Right lobe of liver (tissue), 4 donors: ENCODE measurements around the gene MAPKAPK5.

Source experiments
- CTCF ChIP-seq, 4 donors: fragments of 200-600 bp in 3 of 4; fragments of 450-650 bp in 1 of 4; IDR thresholded peaks; one replicate each; pipeline versions ENCODE4 v1.5.1 to v1.8.0; 2016 to 2022; ENCODE audit warnings: antibody characterized with exemption in 4 of 4, mild to moderate bottlenecking in 2 of 4
- POLR2A ChIP-seq: fragments of 450-650 bp; IDR thresholded peaks from one replicate; pipeline ENCODE4 v1.6.1; 2017; ENCODE audit warnings: antibody characterized with exemption, mild to moderate bottlenecking
- donor health status: DM: no; HTN: no; CAD: no.
- donor health status: DM: no; HTN: no; CAD: no.
- donor health status: DM: no; HTN: yes; CAD: no.

DNA sequence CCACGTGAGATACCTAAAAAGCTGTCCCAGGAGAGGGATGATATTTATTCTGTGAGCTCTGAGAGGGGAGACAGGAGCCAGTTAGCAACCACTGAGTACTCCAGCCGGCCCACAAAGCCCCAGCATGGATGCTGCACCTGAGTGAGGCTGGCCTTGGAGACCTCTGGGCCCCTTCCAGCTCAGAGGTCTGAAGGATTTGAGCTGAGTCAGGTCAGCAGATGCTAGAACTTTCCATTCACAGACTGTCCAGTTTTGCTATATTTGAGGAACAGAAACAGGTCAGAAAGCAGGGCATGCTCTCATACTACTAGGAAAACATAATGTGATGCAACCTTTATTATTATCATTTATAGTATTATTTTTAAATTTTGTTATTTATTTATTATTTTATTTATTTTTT lies 15.0 kb upstream of the MAPKAPK5 start:
- TF ChIP-seq CTCF (IDR thresholded peaks at IDR 0.05) = no peak
- TF ChIP-seq POLR2A = no peak
